ENCODE results near the gene PEDS1.
A peak's percentile ranks its signal among the peaks of the same experiment; 100 is the strongest.
"Not testable (repeated sequence)": the region's sequence is repeated elsewhere in the genome, so short reads cannot be mapped to it uniquely, and the experiment has no call there.

Gene PEDS1

DNA sequence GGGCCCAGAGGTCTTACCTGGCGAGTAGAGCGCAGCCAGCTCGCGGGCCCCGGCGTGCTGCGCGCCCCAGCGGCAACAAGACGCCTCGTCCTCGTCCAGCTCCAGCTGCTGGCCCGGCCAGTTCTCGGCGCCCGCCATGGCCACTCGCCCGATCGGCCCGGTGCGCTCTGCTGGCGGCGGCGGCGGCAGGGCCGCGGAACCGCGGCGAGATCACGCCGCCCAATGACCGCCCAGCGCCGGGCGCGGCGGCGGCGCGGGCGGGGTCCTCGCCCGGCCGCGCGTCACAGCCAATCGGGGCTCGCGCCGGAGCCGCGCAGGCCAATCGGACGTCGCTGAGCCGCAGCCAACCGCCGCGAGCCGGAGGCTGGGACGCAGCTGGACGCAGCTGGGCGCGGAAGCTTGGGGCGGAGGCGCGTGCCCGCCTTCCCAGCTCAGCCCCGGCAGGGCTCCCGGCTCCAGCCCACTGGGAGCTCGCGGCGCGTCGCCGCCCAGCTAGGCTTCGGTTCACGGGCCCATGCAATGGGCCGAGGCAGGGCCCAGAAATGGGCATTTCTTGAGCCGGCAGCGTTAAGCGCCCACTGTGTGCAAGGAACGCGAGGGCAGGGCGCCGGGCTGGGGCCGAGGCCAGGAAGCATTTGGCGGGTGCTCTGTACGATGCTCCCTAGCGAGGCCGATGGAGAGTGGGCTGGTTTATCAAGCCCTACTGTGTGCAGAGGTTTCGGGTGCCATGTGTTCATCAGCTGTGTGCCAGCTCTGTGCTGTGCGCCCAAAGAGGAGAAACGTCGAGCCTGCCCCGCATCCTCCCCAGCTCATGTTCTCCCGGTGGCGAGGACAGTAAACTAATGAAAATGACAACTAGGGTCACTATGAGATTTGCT, at the start of gene PEDS1:
Gene PEDS1 (minus strand): TSS at position 224 of the 878 bp plus-strand sequence. CDS start 86 bp downstream, at position 138.
- TF ChIP-seq, protein P1, sequence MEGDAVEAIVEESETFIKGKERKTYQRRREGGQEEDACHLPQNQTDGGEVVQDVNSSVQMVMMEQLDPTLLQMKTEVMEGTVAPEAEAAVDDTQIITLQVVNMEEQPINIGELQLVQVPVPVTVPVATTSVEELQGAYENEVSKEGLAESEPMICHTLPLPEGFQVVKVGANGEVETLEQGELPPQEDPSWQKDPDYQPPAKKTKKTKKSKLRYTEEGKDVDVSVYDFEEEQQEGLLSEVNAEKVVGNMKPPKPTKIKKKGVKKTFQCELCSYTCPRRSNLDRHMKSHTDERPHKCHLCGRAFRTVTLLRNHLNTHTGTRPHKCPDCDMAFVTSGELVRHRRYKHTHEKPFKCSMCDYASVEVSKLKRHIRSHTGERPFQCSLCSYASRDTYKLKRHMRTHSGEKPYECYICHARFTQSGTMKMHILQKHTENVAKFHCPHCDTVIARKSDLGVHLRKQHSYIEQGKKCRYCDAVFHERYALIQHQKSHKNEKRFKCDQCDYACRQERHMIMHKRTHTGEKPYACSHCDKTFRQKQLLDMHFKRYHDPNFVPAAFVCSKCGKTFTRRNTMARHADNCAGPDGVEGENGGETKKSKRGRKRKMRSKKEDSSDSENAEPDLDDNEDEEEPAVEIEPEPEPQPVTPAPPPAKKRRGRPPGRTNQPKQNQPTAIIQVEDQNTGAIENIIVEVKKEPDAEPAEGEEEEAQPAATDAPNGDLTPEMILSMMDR (IDR thresholded peaks at IDR 0.05; ENCODE audit: low read depth, low read length, missing control alignments), result no peak
- H3K4me3 ChIP-seq (replicated peaks; ENCODE audit: low read depth, low read length), result peak within 1 kb of the TSS; percentile 94
- peak; percentile 63 for DNase-seq (ENCODE audit: extremely low read depth, low read depth)

GRCh38 chr20:50202677-50203076, 49.2 kb upstream of the PEDS1 start:
- TF ChIP-seq, protein P1 (IDR thresholded peaks at IDR 0.05; ENCODE audit: low read depth, low read length, missing control alignments), result no peak
- no peak for DNase-seq (ENCODE audit: extremely low read depth, low read depth)
- H3K4me3 ChIP-seq (replicated peaks; ENCODE audit: low read depth, low read length), result no peak overlapping the region

DNA sequence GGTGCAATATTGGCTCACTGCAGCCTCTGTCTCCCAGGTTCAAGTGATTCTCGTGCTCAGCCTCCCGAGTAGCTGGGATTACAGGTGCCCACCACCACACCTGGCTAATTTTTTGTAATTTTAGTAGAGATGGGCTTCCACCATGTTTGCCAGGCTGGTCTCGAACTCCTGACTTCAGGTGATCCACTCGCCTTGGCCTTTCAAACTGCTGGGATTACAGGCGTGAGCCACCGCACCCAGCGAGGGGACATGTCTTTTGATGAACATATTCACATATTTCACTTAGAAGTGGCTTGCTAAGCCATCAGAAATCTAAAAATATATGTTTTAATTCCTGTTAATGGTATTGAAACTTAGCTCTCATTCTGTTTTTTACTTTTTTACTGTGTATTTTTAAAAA, 48.2 kb upstream of the PEDS1 start:
- not testable (repeated sequence) for H3K4me3 ChIP-seq (replicated peaks; ENCODE audit: low read depth, low read length); DNase-seq (ENCODE audit: extremely low read depth, low read depth)

- H3K4me3 ChIP-seq (replicated peaks; ENCODE audit: low read depth, low read length), result no peak overlapping the region
- TF ChIP-seq, protein P1 (IDR thresholded peaks at IDR 0.05; ENCODE audit: low read depth, low read length, missing control alignments), result no peak
- no peak for DNase-seq (ENCODE audit: extremely low read depth, low read depth)
Measured at GRCh38 chr20:50200482-50201104, 47.1 kb upstream of the PEDS1 start.

DNA sequence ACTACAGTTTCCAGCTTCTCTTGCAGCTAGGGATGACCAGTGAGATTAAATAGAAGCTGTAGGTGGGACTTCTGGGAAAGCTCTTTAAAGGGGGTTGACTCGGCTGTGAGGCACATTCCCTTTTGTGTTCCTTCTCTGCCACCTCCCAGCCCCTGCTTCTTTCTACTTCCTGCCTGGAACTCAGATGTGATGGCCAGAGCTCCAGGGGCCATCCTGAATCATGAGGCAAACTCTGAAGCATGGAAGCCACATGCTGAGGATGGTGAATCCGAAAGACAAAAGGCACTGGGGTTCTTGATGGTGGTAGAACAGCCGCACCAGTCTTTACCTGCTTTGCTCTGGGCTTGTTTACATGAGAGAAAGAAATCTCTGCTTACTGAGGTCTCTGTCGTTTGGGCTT, 46.2 kb upstream of the PEDS1 start:
- DNase-seq (ENCODE audit: extremely low read depth, low read depth), result no peak
- TF ChIP-seq, protein P1 (IDR thresholded peaks at IDR 0.05; ENCODE audit: low read depth, low read length, missing control alignments), result no peak
- H3K4me3 ChIP-seq (replicated peaks; ENCODE audit: low read depth, low read length), result no peak overlapping the region

DNA sequence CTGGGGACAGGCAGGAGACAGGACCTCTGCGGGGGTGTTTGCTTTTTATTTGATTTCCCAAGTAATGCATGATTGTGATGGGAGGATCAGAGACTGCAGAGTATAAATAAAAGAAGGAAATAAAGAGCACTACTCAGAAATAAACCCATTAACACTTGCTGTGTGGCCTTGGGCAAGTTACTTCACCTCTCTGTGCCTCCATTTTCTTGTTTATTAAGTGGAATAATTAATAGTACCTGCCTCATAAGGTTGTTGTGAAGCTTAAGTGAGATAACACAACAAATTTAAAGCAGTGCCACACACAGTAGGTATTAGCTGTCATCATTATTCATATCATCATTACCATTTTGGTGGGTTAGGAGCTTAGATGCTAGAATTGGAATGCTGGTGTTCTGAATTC, 45.2 kb upstream of the PEDS1 start:
- H3K4me3 ChIP-seq (replicated peaks; ENCODE audit: low read depth, low read length), result no peak overlapping the region
- TF ChIP-seq, protein P1 (IDR thresholded peaks at IDR 0.05; ENCODE audit: low read depth, low read length, missing control alignments), result no peak
- DNase-seq (ENCODE audit: extremely low read depth, low read depth), result no peak

DNA sequence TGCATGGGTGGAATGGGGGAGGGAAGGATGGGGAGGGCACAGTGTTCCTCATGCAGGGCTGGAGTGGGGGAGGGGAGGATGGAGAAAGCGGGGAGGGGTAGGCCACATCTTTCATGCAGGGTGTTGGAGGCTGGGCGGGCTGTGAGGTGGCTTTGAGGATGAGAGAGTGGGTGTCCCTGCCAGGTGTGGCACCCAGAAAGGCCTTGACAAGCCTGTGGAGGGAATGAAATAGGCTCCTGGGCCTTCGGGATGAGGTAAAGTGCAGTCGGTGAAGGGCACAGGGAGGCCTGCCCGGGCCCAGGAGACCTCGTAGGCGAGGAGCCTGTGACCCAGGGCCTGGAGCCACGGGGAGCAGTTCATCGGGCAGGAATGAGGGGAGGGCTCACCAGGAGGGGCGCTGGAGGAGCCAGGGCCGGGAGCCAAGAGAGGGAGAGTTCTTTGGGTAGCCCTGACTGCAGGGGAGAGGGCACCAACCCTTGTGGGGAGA, 44.7 kb upstream of the PEDS1 start:
- no peak for DNase-seq (ENCODE audit: extremely low read depth, low read depth)
- TF ChIP-seq, protein P1 (IDR thresholded peaks at IDR 0.05; ENCODE audit: low read depth, low read length, missing control alignments), result no peak
- no peak overlapping the region for H3K4me3 ChIP-seq (replicated peaks; ENCODE audit: low read depth, low read length)

Measured in HFF-Myc (cell line).